IPS DF 19.7 (cell line): ENCODE data around the gene ZNF155.
"Not testable (repeated sequence)": the region's sequence is repeated elsewhere in the genome, so short reads cannot be mapped to it uniquely, and the experiment has no call there.

ENCODE experiments used
- DNase-seq: peaks from one replicate; pipeline ENCODE4 v3.0.0-alpha.2; 2013; ENCODE audit warnings: low read depth, low spot score

The ZNF155 gene

GRCh38 chr19:43983912-43984686, at the start of gene ZNF155:
Gene ZNF155 (plus strand): TSS chr19:43984188. CDS start chr19:43988544, 4,356 bp downstream.
- DNase-seq, result peak; percentile 98

- DNase-seq, result peak; percentile 64
These were observed 48.8 kb upstream of the ZNF155 start, which contains the start of gene ZNF45 for GRCh38 chr19:43934985-43935708. Gene ZNF45 (minus strand): TSS chr19:43935282. CDS start chr19:43922185, 13,097 bp downstream.

GRCh38 chr19:43936188-43936587, 47.8 kb upstream of the ZNF155 start:
- DNase-seq, result no peak

- no peak for DNase-seq
These were observed 44.3 kb upstream of the ZNF155 start for GRCh38 chr19:43939557-43940260.

GRCh38 chr19:43940719-43941118, 43.3 kb upstream of the ZNF155 start:
- DNase-seq, result no peak

GRCh38 chr19:43941209-43941608, 42.8 kb upstream of the ZNF155 start:
- DNase-seq, result no peak

- not testable (repeated sequence) for DNase-seq
These were observed 36.6 kb upstream of the ZNF155 start for GRCh38 chr19:43947412-43947811.

- not testable (repeated sequence) for DNase-seq
These were observed 34.2 kb upstream of the ZNF155 start for GRCh38 chr19:43949803-43950202.

- DNase-seq, result peak; percentile 98
These were observed 32.9 kb upstream of the ZNF155 start, which contains the start of gene ZNF221 for GRCh38 chr19:43950834-43951645. Gene ZNF221 (plus strand): TSS chr19:43951228. CDS start chr19:43962727, 11,499 bp downstream.

- no peak for DNase-seq
These were observed 27.2 kb upstream of the ZNF155 start for GRCh38 chr19:43956827-43957226.

- no peak for DNase-seq
These were observed 26.1 kb upstream of the ZNF155 start for GRCh38 chr19:43957891-43958290.

GRCh38 chr19:43960411-43960810, 23.6 kb upstream of the ZNF155 start:
- no peak for DNase-seq

GRCh38 chr19:43966079-43966694, 17.8 kb upstream of the ZNF155 start:
- no peak for DNase-seq

- DNase-seq, result no peak
These were observed 7.3 kb upstream of the ZNF155 start for GRCh38 chr19:43976732-43977131.

GRCh38 chr19:43983544-43983911, 460 bp upstream of the ZNF155 start:
- DNase-seq, result no peak

- no peak for DNase-seq
These were observed 656 bp downstream of the ZNF155 start for GRCh38 chr19:43984687-43985000.

GRCh38 chr19:43997631-43998290, 13.8 kb downstream of the ZNF155 start:
- no peak for DNase-seq

GRCh38 chr19:44002212-44002565, 18.2 kb downstream of the ZNF155 start:
- DNase-seq, result no peak

- peak; percentile 94 for DNase-seq
These were observed 18.8 kb downstream of the ZNF155 start, which contains the start of gene ZNF230 for GRCh38 chr19:44002566-44003460. Gene ZNF230 (plus strand): TSS chr19:44002957. CDS start chr19:44007079, 4,122 bp downstream.
